Stomach smooth muscle (tissue), 2 donors: Measurements from ENCODE around the gene GSKIP.
A peak's percentile ranks its signal among the peaks of the same experiment; 100 is the strongest.

ENCODE experiments used
- H3K27ac ChIP-seq: one replicate; pipeline ENCODE4 v1.7.0; 2013; ENCODE audit warnings: mild to moderate bottlenecking, low read length, inconsistent platforms
- H3K27me3 ChIP-seq, 2 donors: one replicate each; pipeline ENCODE4 v1.7.0; 2013; ENCODE audit warnings: low read length in 2 of 2; ENCODE audit not compliant: insufficient read depth in 2 of 2, control insufficient read depth in 1 of 2
- H3K36me3 ChIP-seq, 2 donors: one replicate each; pipeline ENCODE4 v1.7.0; 2013; ENCODE audit warnings: low read length in 2 of 2; ENCODE audit not compliant: control insufficient read depth in 2 of 2, insufficient read depth in 2 of 2
- H3K4me1 ChIP-seq: one replicate; pipeline ENCODE4 v1.7.0; 2013; ENCODE audit warnings: low read length; ENCODE audit not compliant: control insufficient read depth, insufficient read depth
- H3K4me3 ChIP-seq, 2 donors: one replicate each; pipeline ENCODE4 v1.7.0; 2013; ENCODE audit warnings: low read length in 2 of 2
- H3K9ac ChIP-seq, 2 donors: one replicate each; pipeline ENCODE4 v1.7.0; 2013; ENCODE audit warnings: low read length in 2 of 2, mild to moderate bottlenecking in 1 of 2
- H3K9me3 ChIP-seq, 2 donors: one replicate each; pipeline ENCODE4 v1.7.0; 2013; ENCODE audit warnings: low read length in 2 of 2; ENCODE audit not compliant: control insufficient read depth in 2 of 2
- donor health status: healthy.
- donor health status: Pancreatic carcinoma.

GSKIP gene

DNA sequence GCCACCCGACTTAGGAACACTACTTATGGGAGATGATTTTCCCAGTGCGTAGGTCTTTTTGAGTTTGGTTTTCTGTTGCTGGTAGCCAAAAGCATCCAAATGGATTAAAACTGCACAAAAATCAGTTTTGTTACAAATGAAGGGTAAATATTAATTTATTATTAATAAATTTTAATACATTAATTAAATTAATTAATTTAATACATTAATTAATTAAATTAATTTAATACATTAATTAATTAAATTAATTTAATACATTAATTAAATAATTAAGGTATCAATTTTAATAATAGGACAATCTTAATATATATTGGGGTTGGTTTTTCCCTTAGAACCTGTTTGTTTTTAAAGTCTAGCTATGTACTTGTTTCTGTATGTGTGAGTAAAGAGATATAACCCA is 52.2 kb downstream of the GSKIP start:
- H3K4me1 ChIP-seq, result no peaks in the 10 kb centered on the region
- H3K9ac ChIP-seq, result no peak overlapping the region
- H3K27me3 ChIP-seq, result no peaks in the 10 kb centered on the region
- H3K4me3 ChIP-seq, result no peak overlapping the region
- no peaks in the 10 kb centered on the region for H3K9me3 ChIP-seq
- H3K36me3 ChIP-seq, result no peaks in the 10 kb centered on the region
- no peak overlapping the region for H3K27ac ChIP-seq

DNA sequence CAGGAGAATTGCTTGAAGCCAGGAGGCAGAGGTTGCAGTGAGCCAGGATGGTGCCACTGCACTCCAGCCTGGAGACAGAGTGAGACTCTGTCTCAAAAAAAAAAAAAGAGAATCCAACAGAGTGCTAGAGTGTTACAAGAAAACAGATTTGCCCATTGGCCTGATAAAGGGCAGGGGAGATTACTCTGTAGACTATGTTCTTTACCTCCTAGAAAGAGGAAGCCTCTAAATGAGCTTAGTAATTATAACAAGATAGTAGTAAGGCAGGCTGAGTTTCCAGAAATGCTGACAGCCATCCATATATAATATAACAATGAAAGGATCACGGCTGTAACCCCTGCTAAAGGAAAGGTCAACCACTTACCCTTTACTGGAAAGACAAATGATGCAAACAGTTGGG is 53.0 kb downstream of the GSKIP start:
- no peak overlapping the region for H3K4me3 ChIP-seq
- no peaks in the 10 kb centered on the region for H3K4me1 ChIP-seq
- no peaks in the 10 kb centered on the region for H3K9me3 ChIP-seq
- H3K36me3 ChIP-seq, result no peaks in the 10 kb centered on the region
- no peaks in the 10 kb centered on the region for H3K27me3 ChIP-seq
- H3K27ac ChIP-seq, result no peak overlapping the region
- H3K9ac ChIP-seq, result no peak overlapping the region

DNA sequence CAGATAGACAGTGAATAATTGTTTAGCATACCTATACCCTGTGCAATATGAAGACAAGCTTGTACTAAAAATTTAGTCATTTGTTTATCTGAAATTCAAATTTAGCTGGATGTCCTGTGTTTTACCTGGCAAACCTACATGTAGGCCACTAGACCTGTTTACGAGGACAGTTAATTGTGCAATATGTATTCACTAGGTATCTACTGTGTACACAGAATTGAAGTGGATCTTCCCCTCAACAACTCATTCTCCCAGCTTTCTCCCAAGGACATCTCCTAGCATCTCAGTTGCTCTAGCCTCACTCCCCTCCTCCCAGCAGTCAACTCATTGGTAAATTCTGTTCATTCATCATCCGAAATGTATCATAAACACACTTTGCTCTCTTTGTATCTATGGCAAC is 53.9 kb downstream of the GSKIP start:
- Histone ChIP-seq H3K9ac (no peak overlapping the region), H3K36me3 (no peaks in the 10 kb centered on the region), H3K9me3 (no peaks in the 10 kb centered on the region), H3K27ac (no peak overlapping the region), H3K4me1 (no peaks in the 10 kb centered on the region), H3K4me3 (no peak overlapping the region), H3K27me3 (no peaks in the 10 kb centered on the region)

DNA sequence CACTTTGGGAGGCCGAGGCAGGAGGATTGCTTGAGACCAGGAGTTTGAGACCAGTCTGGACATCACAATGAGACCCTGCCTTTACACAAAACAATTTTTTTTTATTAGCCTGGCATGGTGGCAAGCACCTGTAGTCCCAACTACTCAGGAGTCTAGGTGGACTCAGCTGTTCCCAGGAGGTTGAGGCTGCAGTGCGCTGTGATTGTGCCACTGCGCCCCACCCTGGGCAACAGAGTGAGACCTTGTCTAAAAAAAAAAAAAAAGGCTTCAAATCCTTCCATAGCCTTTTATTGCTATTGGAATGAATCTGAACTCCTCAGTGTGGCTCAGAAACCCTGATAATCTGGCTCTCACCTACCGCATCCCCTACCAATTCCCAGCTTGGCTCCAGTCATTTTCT is 54.7 kb downstream of the GSKIP start:
- Histone ChIP-seq H3K9ac (no peak overlapping the region), H3K27ac (no peak overlapping the region), H3K9me3 (no peaks in the 10 kb centered on the region), H3K27me3 (no peaks in the 10 kb centered on the region), H3K4me3 (no peak overlapping the region), H3K4me1 (no peaks in the 10 kb centered on the region), H3K36me3 (no peaks in the 10 kb centered on the region)

DNA sequence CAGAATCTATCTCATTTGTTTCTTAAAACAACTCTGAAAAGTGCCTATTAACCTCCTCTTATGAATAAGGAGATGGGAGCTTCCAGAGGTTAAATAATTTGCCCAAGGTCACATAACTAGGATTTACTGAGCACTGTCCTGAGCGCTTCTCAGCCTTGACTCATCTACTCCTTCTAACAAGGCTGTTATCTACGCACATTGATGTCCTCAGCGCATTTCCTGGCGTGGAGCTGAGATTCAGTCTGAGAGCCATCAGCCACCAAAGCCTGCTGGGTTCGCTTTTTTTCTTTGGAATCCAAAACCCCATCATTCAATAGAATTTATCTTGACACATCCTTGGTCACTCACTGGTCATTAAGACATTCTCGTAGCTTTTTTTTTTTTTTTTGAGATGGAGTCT is 57.9 kb downstream of the GSKIP start:
- H3K9ac ChIP-seq, result no peak overlapping the region
- H3K36me3 ChIP-seq, result no peaks in the 10 kb centered on the region
- no peaks in the 10 kb centered on the region for H3K27me3 ChIP-seq
- H3K4me1 ChIP-seq, result peaks cover 6% of the 10 kb centered on the region
- no peaks in the 10 kb centered on the region for H3K9me3 ChIP-seq
- no peak overlapping the region for H3K4me3 ChIP-seq
- H3K27ac ChIP-seq, result no peak overlapping the region

DNA sequence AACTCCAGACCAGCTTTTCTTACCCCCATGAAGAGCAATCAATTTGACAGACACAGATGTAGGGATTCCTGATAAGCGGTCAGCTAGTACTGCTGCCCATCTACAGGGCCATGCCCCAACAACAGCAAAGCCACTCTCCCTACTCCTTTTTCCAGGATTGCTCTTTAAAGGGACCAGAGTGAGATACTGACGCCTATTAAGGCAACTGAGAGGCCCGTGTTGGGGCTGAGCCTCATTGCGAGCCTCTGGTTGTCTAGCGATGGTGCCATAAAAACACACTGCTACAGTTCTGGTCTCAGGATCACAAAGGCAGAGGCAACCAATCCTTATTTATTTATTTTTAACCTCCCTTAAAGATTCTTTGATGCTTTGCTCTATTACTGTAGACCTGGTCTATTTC is 59.7 kb downstream of the GSKIP start:
- Histone ChIP-seq H3K9ac (no peak overlapping the region), H3K36me3 (no peaks in the 10 kb centered on the region), H3K27me3 (no peaks in the 10 kb centered on the region), H3K4me1 (peaks cover 6% of the 10 kb centered on the region), H3K9me3 (no peaks in the 10 kb centered on the region), H3K27ac (no peak overlapping the region), H3K4me3 (no peak overlapping the region)

DNA sequence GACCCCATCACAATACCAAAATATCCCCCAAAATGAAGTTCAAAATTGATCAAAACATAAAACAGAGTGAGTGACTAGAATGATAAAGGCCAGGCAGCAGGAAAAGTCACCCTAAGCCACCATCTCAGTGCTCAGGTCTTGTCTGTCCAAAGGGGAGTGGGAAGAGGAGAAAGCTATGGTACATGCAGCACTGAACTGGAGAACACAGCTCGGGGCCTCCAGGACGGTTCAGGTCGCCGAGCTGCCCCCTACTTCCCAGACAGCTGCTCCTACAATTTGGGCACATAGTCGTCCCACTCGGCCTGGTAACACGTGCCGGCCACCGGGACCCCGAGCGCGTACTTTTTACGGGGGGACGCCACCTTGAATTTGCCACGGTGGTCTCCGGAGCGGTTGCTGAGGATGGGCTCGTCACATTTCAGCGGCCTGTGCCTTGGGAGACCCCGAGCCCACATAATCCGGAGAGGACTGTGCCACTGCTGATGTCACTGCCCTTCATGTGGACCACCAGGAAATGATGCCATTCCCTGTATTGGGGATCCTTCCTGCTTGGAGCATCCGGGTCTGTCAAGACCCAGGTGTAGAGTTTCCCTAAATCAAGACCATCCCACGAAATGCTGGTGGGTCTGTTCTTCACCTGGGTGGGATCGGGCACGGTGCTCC is 60.3 kb downstream of the GSKIP start:
- Histone ChIP-seq H3K4me1 (peaks cover 6% of the 10 kb centered on the region), H3K27ac (no peak overlapping the region), H3K36me3 (no peaks in the 10 kb centered on the region), H3K9me3 (no peaks in the 10 kb centered on the region), H3K9ac (peak overlapping the region; percentile 19 to 36), H3K4me3 (peak overlapping the region; percentile 52 to 63), H3K27me3 (no peaks in the 10 kb centered on the region)

DNA sequence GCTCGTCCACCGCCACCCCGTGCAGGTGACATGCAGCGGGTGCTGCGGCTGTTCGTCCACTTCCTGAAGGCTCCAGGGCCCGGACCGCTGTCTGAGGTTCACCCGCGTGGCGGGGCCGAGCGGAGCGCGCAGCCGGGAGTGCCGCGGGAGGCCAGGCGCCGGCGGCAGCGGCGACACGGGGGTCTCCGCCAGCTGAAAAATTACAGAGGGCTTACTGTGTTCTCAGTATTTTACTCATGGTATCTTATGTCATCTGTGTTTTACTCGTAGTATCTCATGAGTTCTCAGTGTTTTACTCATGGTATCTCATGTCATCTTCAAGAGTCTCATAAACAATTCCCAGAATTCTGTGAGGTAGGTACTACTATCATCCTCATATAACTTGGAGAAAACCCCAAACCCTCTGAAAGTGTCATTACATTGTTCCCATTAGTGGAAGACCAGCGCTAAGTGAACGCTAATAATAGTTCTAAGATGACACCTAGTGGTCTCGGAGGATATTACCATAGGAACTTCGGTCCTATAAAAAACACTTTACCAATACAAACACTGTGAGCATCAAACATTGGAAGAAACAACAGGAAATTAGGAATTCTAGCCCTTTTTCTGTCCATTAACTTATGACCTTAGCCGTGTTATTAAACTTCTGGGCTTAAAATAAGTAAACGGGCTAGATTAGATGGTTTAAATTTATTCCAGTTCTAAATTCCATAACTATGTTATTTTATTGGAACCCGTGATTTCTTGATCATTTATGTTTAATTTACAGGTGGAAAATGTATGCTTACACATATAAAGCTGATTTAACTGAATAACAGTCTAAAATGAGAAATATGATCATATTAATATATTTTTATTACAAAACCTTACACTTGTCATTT is 61.0 kb downstream of the GSKIP start:
- Histone ChIP-seq H3K4me3 (peak overlapping the region; percentile 52 to 63), H3K27ac (no peak overlapping the region), H3K4me1 (peaks cover 6% of the 10 kb centered on the region), H3K9me3 (no peaks in the 10 kb centered on the region), H3K27me3 (no peaks in the 10 kb centered on the region), H3K36me3 (no peaks in the 10 kb centered on the region), H3K9ac (peak overlapping the region; percentile 19 to 36)

DNA sequence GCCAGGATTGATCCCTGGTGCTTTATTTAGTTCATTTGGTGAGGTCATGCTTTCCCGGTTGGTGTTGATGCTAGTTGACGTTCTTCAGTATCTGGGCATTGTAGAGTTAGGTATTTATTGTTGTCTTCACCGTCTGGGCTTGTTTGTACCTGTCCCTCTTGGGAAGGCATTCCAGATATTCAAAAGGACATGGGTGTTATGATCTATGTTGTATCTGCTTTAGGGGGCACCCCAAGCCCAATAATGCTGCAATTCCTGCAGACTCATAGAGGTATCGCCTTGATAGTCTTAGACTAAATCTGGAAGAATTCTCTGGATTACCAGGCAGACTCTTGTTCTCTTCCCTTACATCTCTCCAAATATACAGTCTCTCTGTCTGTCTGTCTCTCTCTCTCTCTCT is 70.7 kb downstream of the GSKIP start:
- Histone ChIP-seq H3K9me3 (no peaks in the 10 kb centered on the region), H3K4me1 (no peaks in the 10 kb centered on the region), H3K27ac (no peak overlapping the region), H3K4me3 (no peak overlapping the region), H3K27me3 (peaks cover 0 to 2% of the 10 kb centered on the region in 2 donors), H3K36me3 (no peaks in the 10 kb centered on the region), H3K9ac (no peak overlapping the region)
